Natural killer cell (primary cell): Measurements from ENCODE around the gene RAD23B. TPM values are rescaled to one million over a fixed set of nuclear protein-coding genes. Genes with fewer than 3 reads are reported as not detected.

Source experiments
- ATAC-seq, 3 donors: fragments of 150-1000 bp in 2 of 3; fragments of 200-7000 bp in 1 of 3; cut with Tn5 transposase; 1 replicate in 1 of 3; 2 replicates in 2 of 3; pipeline ENCODE4 v1.10.0; 2021; ENCODE audit warnings: mild to moderate bottlenecking in 2 of 3, moderate library complexity in 2 of 3
- DNase-seq, 2 donors: peaks; one replicate each; pipeline versions ENCODE4 v3.0.0 to v3.0.0-alpha.2; 2013 to 2021; ENCODE audit warnings: mixed read lengths in 1 of 2
- H3K27ac ChIP-seq: one replicate; pipeline ENCODE4 v1.5.1; 2013; ENCODE audit warnings: mild to moderate bottlenecking, low read length
- H3K27me3 ChIP-seq: one replicate; pipeline ENCODE4 v1.6.1; 2013; ENCODE audit warnings: low read length; ENCODE audit not compliant: control insufficient read depth, insufficient read depth
- H3K36me3 ChIP-seq: one replicate; pipeline ENCODE4 v1.6.1; 2013; ENCODE audit warnings: low read length; ENCODE audit not compliant: control insufficient read depth, insufficient read depth
- H3K4me1 ChIP-seq: one replicate; pipeline ENCODE4 v1.6.1; 2013; ENCODE audit warnings: low read length; ENCODE audit not compliant: control insufficient read depth, insufficient read depth
- H3K4me3 ChIP-seq: one replicate; pipeline ENCODE4 v1.5.1; 2013; ENCODE audit warnings: low read length
- H3K9me3 ChIP-seq: one replicate; pipeline ENCODE4 v1.6.1; 2013; ENCODE audit warnings: low read length; ENCODE audit not compliant: control insufficient read depth, insufficient read depth
- H3K27ac Mint-ChIP-seq, 2 donors: one replicate each; pipeline ENCODE4 v1.8.0; 2022; ENCODE audit warnings: mild to moderate bottlenecking in 2 of 2, mixed read lengths in 2 of 2, moderate library complexity in 1 of 2
- H3K27me3 Mint-ChIP-seq, 2 donors: one replicate each; pipeline ENCODE4 v1.8.0; 2022; ENCODE audit warnings: low read depth in 2 of 2, mixed read lengths in 2 of 2
- H3K36me3 Mint-ChIP-seq: one replicate; pipeline ENCODE4 v1.8.0; 2022; ENCODE audit warnings: mixed read lengths
- H3K4me1 Mint-ChIP-seq, 2 donors: one replicate each; pipeline ENCODE4 v1.8.0; 2022; ENCODE audit warnings: mixed read lengths in 2 of 2
- H3K4me3 Mint-ChIP-seq: one replicate; pipeline ENCODE4 v1.8.0; 2022; ENCODE audit warnings: mild to moderate bottlenecking, moderate library complexity, mixed read lengths
- H3K9me3 Mint-ChIP-seq, 2 donors: one replicate each; pipeline ENCODE4 v1.8.0; 2022; ENCODE audit warnings: mixed read lengths in 2 of 2
- WGBS: methylation state at CpG from one replicate; pipeline ENCODE4 v1.1.7; 2013; ENCODE audit warnings: missing lambda C conversion rate; ENCODE audit not compliant: insufficient coverage; 5-methylcytosine and 5-hydroxymethylcytosine counted together
- intact Hi-C: fragments of 100-400 bp; cut with micrococcal nuclease; formaldehyde crosslinking; loops from one replicate; pipeline ENCODE4 v1.14.2; 2022
- total RNA-seq, 4 donors: library from RNA; stranded (reverse); fragments of 120-200 nt in 1 of 4; gene quantifications; one replicate each; pipeline versions ENCODE4 v1.2.3 to v1.2.4, GENCODE V29; 2013 to 2022
- TF ChIP-seq, protein P1 (sequence below): fragments of 200-600 bp; IDR thresholded peaks from one replicate; pipeline ENCODE4 v1.8.0; 2022; ENCODE audit warnings: antibody characterized with exemption

The RAD23B gene
- total RNA-seq, 3 donors from 2014 or later (not counting 1 experiment from before 2014, with no cell fraction given): 85.6 to 101 (median 92.6) TPM

DNA sequence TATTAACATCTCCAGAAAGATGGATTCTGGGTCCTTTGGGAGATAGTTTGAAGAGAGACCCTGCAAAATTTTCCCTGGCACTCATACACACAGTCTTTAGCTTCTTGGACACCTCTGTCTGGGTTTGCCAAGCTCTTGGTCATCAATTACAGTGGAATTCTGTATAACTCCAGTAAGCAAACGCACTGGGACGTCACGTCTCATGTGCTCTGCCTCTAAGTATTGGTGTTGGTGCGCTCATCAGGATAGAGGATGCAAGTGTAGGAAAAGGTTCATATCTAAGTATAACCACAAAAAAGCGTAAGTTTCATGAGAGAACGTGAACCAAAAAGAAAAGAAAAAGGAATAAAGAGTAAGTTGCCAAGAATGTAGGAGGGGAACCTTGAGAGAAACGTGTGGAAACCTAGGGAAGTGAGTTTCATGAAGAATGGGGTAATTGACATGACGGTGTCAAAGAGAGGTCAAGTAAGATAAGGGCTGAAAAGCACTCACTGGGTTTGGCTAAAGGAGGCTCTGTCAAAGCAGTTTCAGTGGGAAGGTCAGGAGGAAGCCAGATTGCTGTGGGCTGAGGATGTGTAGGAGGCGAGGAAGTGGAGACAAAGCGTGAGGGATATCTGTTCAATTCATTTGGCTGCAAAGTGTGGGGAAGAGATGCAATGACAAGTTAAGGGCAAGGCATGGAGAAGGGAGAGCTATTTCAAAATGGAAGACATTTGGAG, 92.7 kb downstream of the RAD23B start:
- Mint-ChIP-seq H3K9me3 (no peaks in the 10 kb centered on the region), H3K4me3 (no peak overlapping the region), H3K4me1 (no peaks in the 10 kb centered on the region), H3K36me3 (no peaks in the 10 kb centered on the region), H3K27me3 (peaks cover 0 to 2% of the 10 kb centered on the region in 2 donors), H3K27ac (no peak overlapping the region)
- H3K27me3 ChIP-seq: no peaks in the 10 kb centered on the region
- no peaks in the 10 kb centered on the region for H3K36me3 ChIP-seq
- no peak overlapping the region for H3K27ac ChIP-seq
- ATAC-seq: no peak
- TF ChIP-seq, protein P1, sequence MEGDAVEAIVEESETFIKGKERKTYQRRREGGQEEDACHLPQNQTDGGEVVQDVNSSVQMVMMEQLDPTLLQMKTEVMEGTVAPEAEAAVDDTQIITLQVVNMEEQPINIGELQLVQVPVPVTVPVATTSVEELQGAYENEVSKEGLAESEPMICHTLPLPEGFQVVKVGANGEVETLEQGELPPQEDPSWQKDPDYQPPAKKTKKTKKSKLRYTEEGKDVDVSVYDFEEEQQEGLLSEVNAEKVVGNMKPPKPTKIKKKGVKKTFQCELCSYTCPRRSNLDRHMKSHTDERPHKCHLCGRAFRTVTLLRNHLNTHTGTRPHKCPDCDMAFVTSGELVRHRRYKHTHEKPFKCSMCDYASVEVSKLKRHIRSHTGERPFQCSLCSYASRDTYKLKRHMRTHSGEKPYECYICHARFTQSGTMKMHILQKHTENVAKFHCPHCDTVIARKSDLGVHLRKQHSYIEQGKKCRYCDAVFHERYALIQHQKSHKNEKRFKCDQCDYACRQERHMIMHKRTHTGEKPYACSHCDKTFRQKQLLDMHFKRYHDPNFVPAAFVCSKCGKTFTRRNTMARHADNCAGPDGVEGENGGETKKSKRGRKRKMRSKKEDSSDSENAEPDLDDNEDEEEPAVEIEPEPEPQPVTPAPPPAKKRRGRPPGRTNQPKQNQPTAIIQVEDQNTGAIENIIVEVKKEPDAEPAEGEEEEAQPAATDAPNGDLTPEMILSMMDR: no peak
- no peak overlapping the region for H3K4me3 ChIP-seq
- 66% methylated on average over 10 of the region's 10 CpGs for WGBS
- intact Hi-C loops: no loop called here
- no peaks in the 10 kb centered on the region for H3K9me3 ChIP-seq
- DNase-seq: no peak
- no peaks in the 10 kb centered on the region for H3K4me1 ChIP-seq

DNA sequence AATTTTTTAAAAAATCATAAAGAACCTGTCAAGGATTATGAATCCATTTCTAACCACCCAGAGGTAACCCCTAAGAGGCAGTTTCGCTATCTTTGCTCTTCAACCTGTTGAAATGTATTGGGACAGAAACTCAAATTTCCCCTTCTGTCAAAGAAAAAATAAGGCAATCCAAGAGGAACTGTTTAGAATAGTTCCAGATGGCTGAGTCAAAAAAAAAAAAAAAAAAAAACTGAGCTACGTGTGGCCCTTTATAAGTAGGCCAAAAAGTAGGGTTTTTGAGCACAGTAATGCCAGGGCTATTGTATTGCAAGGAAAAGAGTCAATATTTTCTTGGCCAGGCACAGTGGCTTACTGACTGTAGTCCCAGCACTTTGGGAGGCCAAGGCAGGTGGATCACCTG, 94.9 kb downstream of the RAD23B start:
- no peaks in the 10 kb centered on the region for H3K4me1 Mint-ChIP-seq
- Histone ChIP-seq H3K4me3 (no peak overlapping the region), H3K27ac (no peak overlapping the region), H3K36me3 (no peaks in the 10 kb centered on the region), H3K27me3 (no peaks in the 10 kb centered on the region), H3K4me1 (no peaks in the 10 kb centered on the region), H3K9me3 (no peaks in the 10 kb centered on the region)
- intact Hi-C loops: no loop called here
- 90% methylated on average over 1 of the region's 2 CpGs for WGBS
- no peaks in the 10 kb centered on the region for H3K36me3 Mint-ChIP-seq
- H3K27me3 Mint-ChIP-seq: peaks cover 6 to 13% of the 10 kb centered on the region in 2 donors
- no peak overlapping the region for H3K27ac Mint-ChIP-seq
- H3K4me3 Mint-ChIP-seq: no peak overlapping the region
- TF ChIP-seq, protein P1: no peak
- ATAC-seq (no peak), DNase-seq (no peak)
- no peaks in the 10 kb centered on the region for H3K9me3 Mint-ChIP-seq

Other genes with a start within 250 kb of the RAD23B start
- 100 to 1,000 TPM in 1 of 3 donors, 10 to 100 TPM in 2; 29.8 to 162 (median 29.8) TPM for gene KLF4, start 206.5 kb downstream of the RAD23B start, total RNA-seq